Ishikawa (cell line): ENCODE results near the gene AP2M1.

Experiments
- CEBPB ChIP-seq: IDR thresholded peaks from 2 replicates; pipeline ENCODE4 v1.6.1; 2012
- CREB1 ChIP-seq: IDR thresholded peaks from 2 replicates; pipeline ENCODE4 v1.6.1; 2012; ENCODE audit warnings: low read depth
- EGR1 ChIP-seq: IDR thresholded peaks from 2 replicates; pipeline ENCODE4 v1.6.1; 2012
- EP300 ChIP-seq: IDR thresholded peaks from 2 replicates; pipeline ENCODE4 v1.6.1; 2012; ENCODE audit warnings: borderline replicate concordance
- FOXM1 ChIP-seq: IDR thresholded peaks from 2 replicates; pipeline ENCODE4 v1.6.1; 2012; ENCODE audit warnings: low read depth, borderline replicate concordance
- NFIC ChIP-seq: IDR thresholded peaks from 2 replicates; pipeline ENCODE4 v1.6.1; 2012
- RAD21 ChIP-seq: IDR thresholded peaks from 2 replicates; pipeline ENCODE4 v1.6.1; 2012; ENCODE audit warnings: low read depth
- TAF1 ChIP-seq: IDR thresholded peaks from 2 replicates; pipeline ENCODE4 v1.6.1; 2012; ENCODE audit warnings: low read depth, mild to moderate bottlenecking
- TCF12 ChIP-seq: IDR thresholded peaks from 2 replicates; pipeline ENCODE4 v1.6.1; 2012; ENCODE audit warnings: low read depth
- TEAD4 ChIP-seq: IDR thresholded peaks from 2 replicates; pipeline ENCODE4 v1.6.1; 2012
- YY1 ChIP-seq: IDR thresholded peaks from 2 replicates; pipeline ENCODE4 v1.6.1; 2012; ENCODE audit warnings: low read depth
- ZBTB7A ChIP-seq: IDR thresholded peaks from 2 replicates; pipeline ENCODE4 v1.6.1; 2012; ENCODE audit warnings: low read depth
- TF ChIP-seq, protein P1 (sequence below): IDR thresholded peaks from 2 replicates; pipeline ENCODE4 v1.6.1; 2012
- TF ChIP-seq, protein P2 (sequence below): IDR thresholded peaks from 2 replicates; pipeline ENCODE4 v1.6.1; 2012
- TF ChIP-seq, protein P3 (sequence below): IDR thresholded peaks from 2 replicates; pipeline ENCODE4 v1.6.1; 2012; ENCODE audit warnings: low read depth, mild to moderate bottlenecking

The AP2M1 gene

DNA sequence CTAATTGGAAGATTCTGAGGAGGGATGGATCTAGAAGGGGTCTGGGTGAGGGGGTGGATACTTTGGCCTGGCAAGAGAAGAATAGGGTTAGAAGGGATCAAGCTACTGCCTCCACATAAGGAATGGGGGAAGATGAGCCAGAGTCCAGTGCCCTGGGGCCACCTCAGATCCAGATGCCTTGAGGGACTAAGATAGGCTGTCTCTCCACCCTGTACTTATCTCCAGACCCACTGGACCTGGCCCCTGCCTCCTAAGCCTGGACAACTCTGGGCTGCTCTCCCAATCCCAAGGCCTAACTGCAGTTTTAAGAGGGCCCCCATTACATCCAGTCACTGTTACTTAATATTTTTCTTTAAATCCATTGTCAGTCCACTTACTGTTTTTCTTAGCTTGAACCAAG is 17.4 kb upstream of the AP2M1 start:
- TF ChIP-seq CEBPB (no peak), RAD21 (no peak), TCF12 (no peak), EP300 (no peak), YY1 (no peak), EGR1 (no peak), ZBTB7A (no peak), NFIC (no peak), TEAD4 (no peak), FOXM1 (no peak), TAF1 (no peak), CREB1 (no peak)
- TF ChIP-seq, protein P1, sequence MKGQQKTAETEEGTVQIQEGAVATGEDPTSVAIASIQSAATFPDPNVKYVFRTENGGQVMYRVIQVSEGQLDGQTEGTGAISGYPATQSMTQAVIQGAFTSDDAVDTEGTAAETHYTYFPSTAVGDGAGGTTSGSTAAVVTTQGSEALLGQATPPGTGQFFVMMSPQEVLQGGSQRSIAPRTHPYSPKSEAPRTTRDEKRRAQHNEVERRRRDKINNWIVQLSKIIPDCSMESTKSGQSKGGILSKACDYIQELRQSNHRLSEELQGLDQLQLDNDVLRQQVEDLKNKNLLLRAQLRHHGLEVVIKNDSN: no peak
- TF ChIP-seq, protein P2, sequence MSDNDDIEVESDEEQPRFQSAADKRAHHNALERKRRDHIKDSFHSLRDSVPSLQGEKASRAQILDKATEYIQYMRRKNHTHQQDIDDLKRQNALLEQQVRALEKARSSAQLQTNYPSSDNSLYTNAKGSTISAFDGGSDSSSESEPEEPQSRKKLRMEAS: no peak
- TF ChIP-seq, protein P3, sequence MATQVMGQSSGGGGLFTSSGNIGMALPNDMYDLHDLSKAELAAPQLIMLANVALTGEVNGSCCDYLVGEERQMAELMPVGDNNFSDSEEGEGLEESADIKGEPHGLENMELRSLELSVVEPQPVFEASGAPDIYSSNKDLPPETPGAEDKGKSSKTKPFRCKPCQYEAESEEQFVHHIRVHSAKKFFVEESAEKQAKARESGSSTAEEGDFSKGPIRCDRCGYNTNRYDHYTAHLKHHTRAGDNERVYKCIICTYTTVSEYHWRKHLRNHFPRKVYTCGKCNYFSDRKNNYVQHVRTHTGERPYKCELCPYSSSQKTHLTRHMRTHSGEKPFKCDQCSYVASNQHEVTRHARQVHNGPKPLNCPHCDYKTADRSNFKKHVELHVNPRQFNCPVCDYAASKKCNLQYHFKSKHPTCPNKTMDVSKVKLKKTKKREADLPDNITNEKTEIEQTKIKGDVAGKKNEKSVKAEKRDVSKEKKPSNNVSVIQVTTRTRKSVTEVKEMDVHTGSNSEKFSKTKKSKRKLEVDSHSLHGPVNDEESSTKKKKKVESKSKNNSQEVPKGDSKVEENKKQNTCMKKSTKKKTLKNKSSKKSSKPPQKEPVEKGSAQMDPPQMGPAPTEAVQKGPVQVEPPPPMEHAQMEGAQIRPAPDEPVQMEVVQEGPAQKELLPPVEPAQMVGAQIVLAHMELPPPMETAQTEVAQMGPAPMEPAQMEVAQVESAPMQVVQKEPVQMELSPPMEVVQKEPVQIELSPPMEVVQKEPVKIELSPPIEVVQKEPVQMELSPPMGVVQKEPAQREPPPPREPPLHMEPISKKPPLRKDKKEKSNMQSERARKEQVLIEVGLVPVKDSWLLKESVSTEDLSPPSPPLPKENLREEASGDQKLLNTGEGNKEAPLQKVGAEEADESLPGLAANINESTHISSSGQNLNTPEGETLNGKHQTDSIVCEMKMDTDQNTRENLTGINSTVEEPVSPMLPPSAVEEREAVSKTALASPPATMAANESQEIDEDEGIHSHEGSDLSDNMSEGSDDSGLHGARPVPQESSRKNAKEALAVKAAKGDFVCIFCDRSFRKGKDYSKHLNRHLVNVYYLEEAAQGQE: no peak

DNA sequence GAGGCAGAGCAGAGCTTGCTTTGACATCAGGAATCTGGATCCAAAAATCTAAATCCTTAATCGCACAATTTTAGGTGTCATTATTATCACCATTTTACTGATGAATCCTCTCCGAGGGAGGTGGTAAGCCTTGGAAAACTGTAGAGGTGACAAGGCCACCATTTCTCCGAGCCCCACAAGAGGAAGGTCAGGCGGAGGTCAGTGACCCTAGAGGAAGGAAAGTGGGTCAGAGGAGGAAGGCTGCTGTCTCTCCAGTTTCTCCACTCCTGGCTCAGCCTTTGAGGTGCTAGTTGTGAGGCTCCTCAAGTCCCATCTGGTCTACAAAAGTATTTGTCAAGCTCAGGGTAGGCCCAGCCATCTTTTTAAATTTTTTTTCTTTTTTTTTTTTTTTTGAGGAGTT is 16.3 kb upstream of the AP2M1 start:
- TF ChIP-seq YY1: no peak
- no peak for TF ChIP-seq TCF12
- no peak for TF ChIP-seq RAD21
- TF ChIP-seq, protein P3: no peak
- no peak for TF ChIP-seq EGR1

DNA sequence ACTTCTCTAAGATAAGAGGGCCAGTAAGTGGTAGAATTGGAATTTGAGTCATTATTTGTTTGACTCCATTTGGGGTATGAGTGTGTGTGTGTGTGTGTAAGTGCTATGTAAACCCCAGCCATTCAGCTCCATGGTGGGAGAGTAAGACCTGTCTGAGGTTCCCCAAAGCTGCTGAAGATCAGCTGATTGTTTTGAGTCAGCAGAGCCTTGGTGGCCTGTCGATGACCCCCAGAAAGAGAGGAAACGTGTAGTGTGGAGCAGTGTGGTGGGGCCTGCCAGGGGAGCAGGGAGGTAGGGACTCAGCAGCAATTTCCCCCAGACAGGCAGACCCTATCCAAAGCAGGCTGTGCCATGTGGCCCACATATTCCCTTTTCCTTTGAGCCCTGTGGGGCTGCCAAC is 14.2 kb upstream of the AP2M1 start:
- no peak for TF ChIP-seq EP300
- no peak for TF ChIP-seq ZBTB7A
- no peak for TF ChIP-seq EGR1
- no peak for TF ChIP-seq TEAD4
- TF ChIP-seq, protein P2: no peak
- TF ChIP-seq NFIC: no peak
- no peak for TF ChIP-seq RAD21
- no peak for TF ChIP-seq TCF12
- TF ChIP-seq CEBPB: no peak
- TF ChIP-seq FOXM1: no peak
- TF ChIP-seq YY1: no peak
- no peak for TF ChIP-seq CREB1
- TF ChIP-seq, protein P1: no peak
- TF ChIP-seq, protein P3: no peak
- TF ChIP-seq TAF1: no peak

DNA sequence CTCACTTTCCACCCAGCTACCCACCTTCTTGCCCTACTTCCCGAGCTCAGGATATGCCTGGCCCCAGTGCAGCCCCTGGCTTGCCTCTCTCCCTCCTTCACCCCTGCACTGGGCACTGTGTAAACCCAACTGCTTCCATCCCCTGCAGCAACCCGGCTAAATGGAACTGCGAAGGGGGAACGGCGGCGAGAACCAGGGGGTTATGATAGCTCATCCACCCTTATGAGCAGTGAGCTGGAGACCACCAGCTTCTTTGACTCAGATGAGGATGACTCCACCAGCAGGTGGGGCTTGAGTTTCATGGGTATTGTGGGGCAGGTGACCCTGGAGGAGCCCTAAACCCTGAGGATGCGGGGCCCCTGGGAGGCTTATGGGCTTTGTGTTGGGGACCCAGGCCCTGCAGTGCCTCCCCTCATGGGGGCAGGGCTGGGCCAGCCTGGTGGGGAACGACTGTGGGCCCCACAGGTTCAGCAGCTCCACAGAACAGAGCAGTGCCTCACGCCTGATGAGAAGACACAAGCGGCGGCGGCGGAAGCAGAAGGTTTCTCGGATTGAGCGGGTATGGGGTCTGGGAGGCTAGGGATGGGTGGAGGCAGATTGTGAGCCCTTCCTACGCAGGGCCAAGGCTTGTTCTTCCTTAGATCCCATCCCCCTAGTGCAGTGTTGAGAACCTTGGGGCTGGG is 9.9 kb upstream of the AP2M1 start:
- TF ChIP-seq FOXM1 (no peak), TEAD4 (no peak), EGR1 (no peak), ZBTB7A (no peak), RAD21 (no peak), NFIC (no peak), TAF1 (no peak), CEBPB (no peak), EP300 (no peak), TCF12 (no peak), CREB1 (no peak)
- TF ChIP-seq, protein P2: no peak
- TF ChIP-seq, protein P1: no peak
